MV-4-11 (cell line): ENCODE data around the gene THOC2.
"Not testable (repeated sequence)": the region's sequence is repeated elsewhere in the genome, so short reads cannot be mapped to it uniquely, and the experiment has no call there.

Source experiments
- DNase-seq: peaks from one replicate; lab custom pipeline; 2025; lab: John Stamatoyannopoulos, UW

Gene THOC2

GRCh38 chrX:123735137-123735536 lies 2.3 kb upstream of the THOC2 start:
- not testable (repeated sequence) for DNase-seq

- DNase-seq: not testable (repeated sequence)
Measured at GRCh38 chrX:123734079-123734478, 1.2 kb upstream of the THOC2 start.

- no peak for DNase-seq
Measured at GRCh38 chrX:123731987-123732669, 724 bp downstream of the THOC2 start.

DNA sequence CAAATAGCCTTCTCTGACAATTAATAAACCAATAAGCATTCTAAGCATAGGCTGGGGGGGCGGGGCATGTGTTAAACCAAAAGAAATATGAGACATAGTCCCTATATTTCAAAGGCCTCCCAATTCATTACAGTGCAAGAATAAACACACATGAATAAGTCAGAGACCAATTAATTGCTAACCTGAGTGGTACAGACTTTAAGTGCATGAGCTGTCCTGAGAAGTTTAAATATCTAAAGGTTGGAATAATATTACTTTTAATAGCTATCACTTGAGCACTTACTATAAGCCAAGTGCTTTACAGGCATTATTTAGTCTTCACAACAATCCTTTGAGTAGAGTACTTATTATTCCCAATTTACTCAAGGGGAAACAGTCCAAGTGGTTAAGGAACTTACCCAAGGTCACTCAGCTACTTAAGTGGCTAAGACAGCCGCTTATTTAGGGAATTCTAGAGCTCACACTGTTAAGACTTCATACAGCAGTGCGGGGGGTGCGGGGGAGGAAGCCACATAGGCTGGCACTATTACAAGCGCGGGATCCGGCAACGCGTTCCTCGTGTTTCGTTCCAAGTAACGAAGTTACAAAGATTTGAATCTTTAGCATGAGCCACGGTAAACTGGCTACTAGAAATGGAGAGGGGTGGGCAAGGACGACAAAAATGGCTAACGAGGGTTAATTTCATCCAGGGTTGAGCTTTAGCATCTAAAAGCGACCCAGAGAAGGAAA lies 1.4 kb downstream of the THOC2 start:
- no peak for DNase-seq

DNA sequence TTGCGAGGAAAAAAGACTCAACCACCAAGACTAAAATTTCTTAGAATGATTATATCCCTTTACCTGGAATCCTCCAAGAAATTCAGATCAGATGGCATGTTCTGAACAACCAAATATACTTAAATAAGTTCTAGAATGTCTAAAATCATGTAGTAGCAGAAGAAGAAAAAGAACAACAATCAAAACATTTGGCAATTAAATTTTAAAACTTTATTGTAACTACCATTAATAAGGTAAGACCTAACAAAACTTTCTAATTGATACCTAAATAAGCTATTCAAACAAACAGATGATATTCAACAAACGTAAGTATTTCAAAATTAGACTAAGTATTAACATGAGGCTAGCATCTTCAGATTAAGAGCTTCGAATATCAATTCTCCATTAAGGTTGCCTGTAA lies 4.3 kb downstream of the THOC2 start:
- no peak for DNase-seq

- DNase-seq: no peak
Measured at GRCh38 chrX:123728016-123728415, 4.8 kb downstream of the THOC2 start.

DNA sequence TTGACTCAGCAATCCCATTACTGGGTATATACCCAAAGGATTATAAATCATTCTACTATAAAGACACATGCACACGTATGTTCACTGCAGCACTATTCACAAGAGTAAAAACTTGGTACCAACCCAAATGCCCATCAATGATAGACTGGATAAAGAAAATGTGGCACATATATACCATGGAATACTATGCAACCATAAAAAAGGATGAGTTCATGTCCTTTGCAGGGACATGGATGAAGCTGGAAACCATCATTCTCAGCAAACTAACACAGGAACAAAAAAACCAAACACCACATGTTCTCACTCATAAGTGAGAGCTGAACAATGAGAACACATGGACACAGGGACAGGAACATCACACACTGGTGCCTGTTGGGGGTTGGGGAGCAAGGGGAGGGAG lies 10.7 kb downstream of the THOC2 start:
- not testable (repeated sequence) for DNase-seq

GRCh38 chrX:123720486-123720885 lies 12.4 kb downstream of the THOC2 start:
- no peak for DNase-seq

DNA sequence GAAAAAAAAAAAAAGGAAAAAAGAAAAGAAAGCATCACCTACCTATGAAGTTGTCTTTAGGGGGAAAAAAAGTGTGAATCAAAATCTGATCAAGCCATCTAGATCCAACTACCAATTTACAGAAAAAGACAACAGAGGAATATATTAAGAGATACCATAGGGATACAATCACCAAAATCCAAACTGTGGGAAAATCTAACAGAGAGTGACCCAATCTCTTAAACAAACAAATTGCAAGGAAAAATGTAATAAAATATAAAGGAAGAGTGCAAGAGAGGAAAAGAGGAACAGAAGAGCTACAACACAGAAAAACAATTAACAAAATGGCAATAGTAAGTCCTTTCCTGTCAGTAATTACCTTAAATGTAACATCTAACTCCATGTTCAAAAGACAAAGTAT lies 19.0 kb downstream of the THOC2 start:
- DNase-seq: no peak

GRCh38 chrX:123713434-123713833 lies 19.4 kb downstream of the THOC2 start:
- no peak for DNase-seq

DNA sequence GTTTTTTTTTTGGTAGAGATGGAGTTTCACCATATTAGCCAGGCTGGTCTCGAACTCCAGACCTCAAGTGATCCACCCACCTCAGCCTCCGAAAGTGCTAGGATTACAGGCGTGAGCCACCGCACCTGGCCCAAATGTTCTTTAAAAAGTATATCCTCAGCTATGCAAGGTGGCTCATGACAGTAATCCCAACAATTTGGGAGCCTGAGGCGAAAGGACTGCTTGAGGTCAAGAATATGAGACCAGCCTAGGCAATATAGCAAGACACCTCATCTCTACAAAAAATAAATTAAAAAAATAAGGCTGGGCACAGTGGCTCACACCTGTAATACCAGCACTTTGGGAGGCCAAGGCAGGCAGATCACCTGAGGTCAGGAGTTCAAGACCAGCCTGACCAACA lies 21.7 kb downstream of the THOC2 start:
- DNase-seq: not testable (repeated sequence)

- no peak for DNase-seq
Measured at GRCh38 chrX:123704781-123705180, 28.1 kb downstream of the THOC2 start.

- DNase-seq: no peak
Measured at GRCh38 chrX:123698979-123699520, 33.8 kb downstream of the THOC2 start.

- no peak for DNase-seq
Measured at GRCh38 chrX:123696334-123696733, 36.5 kb downstream of the THOC2 start.

GRCh38 chrX:123695242-123695641 lies 37.6 kb downstream of the THOC2 start:
- no peak for DNase-seq

DNA sequence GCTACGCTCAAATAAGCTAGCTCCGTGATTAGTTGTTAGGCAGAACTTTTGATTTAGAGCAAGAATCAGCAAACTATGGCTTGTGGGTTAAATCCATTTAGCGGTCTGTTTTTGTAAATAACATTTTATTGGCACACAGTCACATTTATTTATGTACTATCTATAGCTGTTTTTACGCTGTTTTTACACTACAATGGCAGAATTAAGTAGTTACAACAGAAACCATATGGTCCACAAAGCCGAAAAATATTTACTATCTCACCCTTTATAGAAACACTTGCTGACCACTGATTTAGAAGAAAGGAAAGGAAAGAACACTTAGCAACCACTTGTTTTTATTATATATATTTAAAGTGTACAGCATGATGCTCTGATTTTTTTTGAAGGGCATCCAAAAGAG lies 41.1 kb downstream of the THOC2 start:
- DNase-seq: no peak

DNA sequence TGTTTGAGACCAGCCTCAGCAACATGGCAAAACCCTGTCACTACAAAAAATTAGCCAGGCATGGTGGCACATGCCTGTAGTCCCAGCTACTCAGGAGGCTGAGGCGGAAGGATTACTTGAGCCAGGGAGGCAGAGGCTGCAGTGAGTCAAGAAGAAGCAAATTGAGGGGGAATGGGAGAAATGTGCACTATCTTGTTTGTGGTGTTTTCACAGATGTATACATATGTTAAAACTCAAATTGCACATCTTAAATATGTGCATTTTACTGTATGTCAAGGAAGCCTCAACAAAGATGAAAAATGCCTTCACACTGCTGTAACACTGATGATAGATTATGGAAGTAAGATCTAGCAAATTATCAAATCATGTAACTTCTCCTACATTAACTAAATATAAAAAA lies 44.3 kb downstream of the THOC2 start:
- no peak for DNase-seq

DNA sequence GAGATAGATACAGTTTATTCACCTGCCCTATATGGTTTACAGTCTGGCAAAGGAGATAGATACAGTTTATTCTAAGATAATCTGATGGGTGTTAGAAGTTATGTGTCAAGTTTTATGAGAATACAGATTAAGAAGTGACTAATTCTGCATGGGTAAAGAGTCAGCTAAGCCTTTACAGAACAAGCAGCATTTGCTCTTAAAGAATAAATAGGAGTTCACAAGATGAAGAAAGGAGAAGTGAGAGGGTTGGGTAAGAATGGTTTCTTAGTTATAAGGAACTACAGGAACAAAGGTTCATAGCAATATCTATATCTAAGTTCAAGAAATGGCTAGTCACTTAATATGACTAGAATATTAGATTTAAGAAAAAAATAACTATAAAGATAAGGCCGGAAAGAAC lies 47.6 kb downstream of the THOC2 start:
- DNase-seq: peak; percentile 84

GRCh38 chrX:123682186-123682585 lies 50.7 kb downstream of the THOC2 start:
- DNase-seq: no peak

DNA sequence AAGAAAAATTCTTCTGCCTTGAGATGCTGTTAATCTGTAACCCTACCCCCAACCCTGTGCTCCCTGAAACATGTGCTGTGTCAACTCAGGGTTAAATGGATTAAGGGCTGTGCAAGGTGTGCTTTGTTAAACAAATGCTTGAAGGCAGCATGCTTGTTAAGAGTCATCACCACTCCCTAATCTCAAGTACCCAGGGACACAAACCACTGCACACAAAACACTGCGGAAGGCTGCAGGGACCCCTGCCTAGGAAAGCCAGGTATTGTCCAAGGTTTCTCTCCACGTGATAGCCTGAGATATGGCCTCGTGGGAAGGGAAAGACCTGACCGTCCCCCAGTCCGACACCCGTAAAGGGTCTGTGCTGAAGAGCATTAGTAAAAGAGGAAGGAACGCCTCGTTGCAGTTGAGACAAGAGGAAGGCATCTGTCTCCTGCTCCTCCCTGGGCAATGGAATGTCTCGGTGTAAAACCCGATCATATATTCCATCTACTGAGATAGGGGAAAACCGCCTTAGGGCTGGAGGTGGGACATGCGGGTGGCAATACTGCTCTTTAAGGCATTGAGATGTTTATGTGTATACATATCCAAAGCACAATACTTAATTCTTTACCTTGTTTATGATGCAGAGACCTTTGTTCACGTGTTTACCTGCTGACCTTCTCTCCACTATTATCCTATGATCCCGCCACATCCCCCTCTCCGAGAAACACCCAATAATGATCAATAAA lies 53.0 kb downstream of the THOC2 start:
- DNase-seq: not testable (repeated sequence)

- DNase-seq: no peak
Measured at GRCh38 chrX:123675154-123675553, 57.7 kb downstream of the THOC2 start.

DNA sequence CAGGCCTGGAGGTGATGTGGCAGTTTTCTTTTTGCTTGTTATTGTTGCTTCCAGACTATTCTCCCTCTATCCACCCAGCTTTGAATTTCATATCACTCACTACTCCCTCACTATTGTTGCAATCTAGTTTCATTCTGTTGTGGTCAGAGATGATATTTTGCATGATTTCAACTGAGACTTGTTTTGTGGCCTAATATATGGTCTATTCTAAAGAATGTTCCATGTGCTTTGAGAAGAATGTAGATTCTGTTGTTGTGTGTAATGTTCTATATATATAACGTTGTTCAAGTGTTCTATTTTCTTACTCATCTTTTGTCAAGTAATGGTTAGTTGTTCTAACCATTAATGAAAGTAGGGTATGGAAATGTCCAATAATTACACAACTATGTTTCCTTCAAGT lies 59.0 kb downstream of the THOC2 start:
- DNase-seq: no peak

- DNase-seq: no peak
Measured at GRCh38 chrX:123665197-123665596, 67.7 kb downstream of the THOC2 start.
